Forelimb muscle (tissue), 1 donor: ENCODE measurements around the gene MAP1LC3B. TPM values are rescaled to one million over a fixed set of nuclear protein-coding genes. Genes with fewer than 3 reads are reported as not detected.
A peak's percentile ranks its signal among the peaks of the same experiment; 100 is the strongest.
"Not testable (repeated sequence)": the region's sequence is repeated elsewhere in the genome, so short reads cannot be mapped to it uniquely, and the experiment has no call there.

Experiments
- DNase-seq: peaks from one replicate; pipeline ENCODE4 v3.0.0-alpha.2; 2013; ENCODE audit warnings: low read depth
- polyA plus RNA-seq: library from polyadenylated mRNA; unstranded; fragments of 120-200 nt; gene quantifications from one replicate; pipeline ENCODE4 v1.2.1, GENCODE V29; 2013; ENCODE audit not compliant: insufficient read length

Gene MAP1LC3B
- polyA plus RNA-seq, 1 donor, result 49.7 TPM

GRCh38 chr16:87380881-87381280 lies 11.3 kb upstream of the MAP1LC3B start:
- DNase-seq, result no peak

GRCh38 chr16:87382023-87382785 lies 9.9 kb upstream of the MAP1LC3B start:
- DNase-seq, result no peak

- no peak for DNase-seq
Measured at GRCh38 chr16:87383505-87384161, 8.5 kb upstream of the MAP1LC3B start, which contains the start of gene FBXO31. FBXO31 (minus strand) TSS chr16:87383776; CDS start chr16:87383744, 32 bp downstream.

- DNase-seq, result no peak
Measured at GRCh38 chr16:87384162-87384874, 7.8 kb upstream of the MAP1LC3B start.

- DNase-seq, result not testable (repeated sequence)
Measured at GRCh38 chr16:87384875-87385167, 7.3 kb upstream of the MAP1LC3B start.

GRCh38 chr16:87387942-87388817 lies 4.0 kb upstream of the MAP1LC3B start:
- peak; percentile 99 for DNase-seq

- DNase-seq, result no peak
Measured at GRCh38 chr16:87388818-87389134, 3.4 kb upstream of the MAP1LC3B start.

- DNase-seq, result no peak
Measured at GRCh38 chr16:87389245-87389644, 2.9 kb upstream of the MAP1LC3B start.

GRCh38 chr16:87389914-87390313 lies 2.2 kb upstream of the MAP1LC3B start:
- not testable (repeated sequence) for DNase-seq

GRCh38 chr16:87390641-87391323 lies 1.4 kb upstream of the MAP1LC3B start:
- no peak for DNase-seq

GRCh38 chr16:87391324-87391949 lies 699 bp upstream of the MAP1LC3B start:
- DNase-seq, result no peak

GRCh38 chr16:87392821-87393679 lies 914 bp downstream of the MAP1LC3B start:
- no peak for DNase-seq

GRCh38 chr16:87393680-87394055 lies 1.5 kb downstream of the MAP1LC3B start:
- no peak for DNase-seq

GRCh38 chr16:87395181-87395842 lies 3.2 kb downstream of the MAP1LC3B start:
- no peak for DNase-seq

- no peak for DNase-seq
Measured at GRCh38 chr16:87404764-87405625, 12.9 kb downstream of the MAP1LC3B start.

GRCh38 chr16:87406495-87407088 lies 14.5 kb downstream of the MAP1LC3B start:
- DNase-seq, result no peak

GRCh38 chr16:87407511-87408112 lies 15.5 kb downstream of the MAP1LC3B start:
- no peak for DNase-seq

GRCh38 chr16:87409153-87409552 lies 17.0 kb downstream of the MAP1LC3B start:
- no peak for DNase-seq
